DOHH2 (cell line): ENCODE results near the gene ASB15.

Experiments
- H3F3A ChIP-seq: fragments of 200-600 bp; sonication (generic), shearing (Covaris generic); 2 replicates; pipeline ENCODE4 v1.6.0; 2016; ENCODE audit warnings: antibody characterized with exemption, mild to moderate bottlenecking; ENCODE audit not compliant: control insufficient read depth, insufficient read depth
- H3K27ac ChIP-seq: fragments of 200-600 bp; sonication (generic); 2 replicates; pipeline ENCODE4 v1.5.1; 2014; ENCODE audit warnings: low read depth, mild to moderate bottlenecking, low read length, moderate library complexity
- H3K27me3 ChIP-seq: fragments of 200-600 bp; sonication (generic); 2 replicates; pipeline ENCODE4 v1.6.1; 2014; ENCODE audit warnings: mild to moderate bottlenecking, low read length, mixed read lengths; ENCODE audit not compliant: control insufficient read depth
- H3K36me3 ChIP-seq: fragments of 200-600 bp; sonication (generic); 2 replicates; pipeline ENCODE4 v1.6.1; 2014; ENCODE audit warnings: mild to moderate bottlenecking, low read length, moderate library complexity, mixed read lengths; ENCODE audit not compliant: control insufficient read depth
- H3K4me1 ChIP-seq: fragments of 200-600 bp; sonication (generic); 2 replicates; pipeline ENCODE4 v1.6.1; 2014; ENCODE audit warnings: mild to moderate bottlenecking, low read length, mixed read lengths; ENCODE audit not compliant: control insufficient read depth
- H3K4me2 ChIP-seq: fragments of 200-600 bp; sonication (generic); 2 replicates; pipeline ENCODE4 v1.6.0; 2014; ENCODE audit warnings: mild to moderate bottlenecking, low read length, moderate library complexity
- H3K4me3 ChIP-seq: fragments of 200-600 bp; sonication (generic); 2 replicates; pipeline ENCODE4 v1.5.1; 2014; ENCODE audit warnings: mild to moderate bottlenecking, low read length, mixed read lengths
- H3K79me2 ChIP-seq: fragments of 200-600 bp; sonication (generic); 2 replicates; pipeline ENCODE4 v1.6.1; 2014; ENCODE audit warnings: mild to moderate bottlenecking, low read length, mixed read lengths; ENCODE audit not compliant: control insufficient read depth
- H3K9me2 ChIP-seq: fragments of 200-600 bp; sonication (generic); replicated peaks from 2 replicates; pipeline ENCODE4 v1.6.1; 2014; ENCODE audit warnings: mild to moderate bottlenecking, low read length, mixed read lengths; ENCODE audit not compliant: control insufficient read depth
- H3K9me3 ChIP-seq: fragments of 200-600 bp; sonication (generic); 2 replicates; pipeline ENCODE4 v1.6.1; 2014; ENCODE audit warnings: antibody characterized with exemption, low read length, mixed read lengths; ENCODE audit not compliant: control insufficient read depth, insufficient read depth
- H4K20me1 ChIP-seq: fragments of 200-600 bp; sonication (generic); 2 replicates; pipeline ENCODE4 v1.6.0; 2014; ENCODE audit warnings: low read depth, mild to moderate bottlenecking, antibody characterized with exemption, low read length, moderate library complexity; ENCODE audit not compliant: control insufficient read depth, insufficient read depth
- CTCF ChIP-seq: fragments of 200-600 bp; sonication (generic); IDR thresholded peaks from one replicate; pipeline ENCODE4 v1.5.1; 2014; ENCODE audit warnings: antibody characterized with exemption, mild to moderate bottlenecking, low read depth, low read length; ENCODE audit not compliant: poor library complexity, severe bottlenecking
- EZH2phosphoT487 ChIP-seq: fragments of 200-600 bp; sonication (generic); IDR thresholded peaks from 2 replicates; pipeline ENCODE4 v1.6.1; 2017; ENCODE audit warnings: borderline replicate concordance, mild to moderate bottlenecking, antibody characterized with exemption, low read length, moderate library complexity, mixed read lengths

The ASB15 gene

GRCh38 chr7:123682690-123683089 is 81.1 kb downstream of the ASB15 start:
- Histone ChIP-seq H3K27ac (no peak overlapping the region), H3K36me3 (peaks cover 32% of the 10 kb centered on the region), H4K20me1 (no peaks in the 10 kb centered on the region), H3K4me3 (no peak overlapping the region), H3K9me2 (no peaks in the 10 kb centered on the region), H3K79me2 (no peaks in the 10 kb centered on the region), H3K27me3 (no peaks in the 10 kb centered on the region), H3K4me1 (no peaks in the 10 kb centered on the region), H3K4me2 (no peak overlapping the region), H3K9me3 (no peaks in the 10 kb centered on the region), H3F3A (peaks cover 17% of the 10 kb centered on the region; the same call in 1 of the 2 replicates)
- TF ChIP-seq EZH2phosphoT487 (no peak), CTCF (peak; percentile 60)

GRCh38 chr7:123687161-123687560 is 85.5 kb downstream of the ASB15 start:
- Histone ChIP-seq H3K4me1 (no peaks in the 10 kb centered on the region), H3K4me2 (no peak overlapping the region), H3K9me3 (no peaks in the 10 kb centered on the region), H3K36me3 (peaks cover 55% of the 10 kb centered on the region), H4K20me1 (no peaks in the 10 kb centered on the region), H3F3A (peaks cover 17% of the 10 kb centered on the region; the same call in 1 of the 2 replicates), H3K27ac (no peak overlapping the region), H3K4me3 (no peak overlapping the region), H3K79me2 (no peaks in the 10 kb centered on the region), H3K27me3 (no peaks in the 10 kb centered on the region), H3K9me2 (no peaks in the 10 kb centered on the region)
- TF ChIP-seq CTCF, result no peak
- no peak for TF ChIP-seq EZH2phosphoT487

GRCh38 chr7:123687727-123688126 is 86.1 kb downstream of the ASB15 start:
- no peak for TF ChIP-seq CTCF
- TF ChIP-seq EZH2phosphoT487, result no peak
- Histone ChIP-seq H3K36me3 (peaks cover 60% of the 10 kb centered on the region), H3K4me1 (no peaks in the 10 kb centered on the region), H4K20me1 (no peaks in the 10 kb centered on the region), H3F3A (peaks cover 17% of the 10 kb centered on the region; the same call in 1 of the 2 replicates), H3K4me3 (no peak overlapping the region), H3K27me3 (no peaks in the 10 kb centered on the region), H3K9me3 (no peaks in the 10 kb centered on the region), H3K9me2 (no peaks in the 10 kb centered on the region), H3K79me2 (no peaks in the 10 kb centered on the region), H3K27ac (no peak overlapping the region), H3K4me2 (no peak overlapping the region)
